Mesodermal cell (in vitro differentiated cells): ENCODE results near the gene XPNPEP3.

Experiments
- H3K27ac ChIP-seq: 2 replicates; pipeline ENCODE4 v1.7.0; 2013; ENCODE audit warnings: mild to moderate bottlenecking, low read depth, low read length, moderate library complexity; ENCODE audit not compliant: severe bottlenecking
- H3K36me3 ChIP-seq: 2 replicates; pipeline ENCODE4 v1.7.1; 2013; ENCODE audit warnings: mild to moderate bottlenecking, low read length, moderate library complexity; ENCODE audit not compliant: control insufficient read depth, insufficient read depth
- H3K4me1 ChIP-seq: one replicate; pipeline ENCODE4 v1.7.1; 2013; ENCODE audit warnings: mild to moderate bottlenecking, low read length; ENCODE audit not compliant: insufficient read depth, control insufficient read depth, poor library complexity, severe bottlenecking
- H3K4me3 ChIP-seq: 2 replicates; pipeline ENCODE4 v1.7.0; 2013; ENCODE audit warnings: low read length, control low read depth, mild to moderate bottlenecking; ENCODE audit not compliant: insufficient read depth, poor library complexity, severe bottlenecking; ENCODE audit errors: extremely low read depth
- H3K9me3 ChIP-seq: 2 replicates; pipeline ENCODE4 v1.7.1; 2013; ENCODE audit warnings: mild to moderate bottlenecking, low read length, moderate library complexity; ENCODE audit not compliant: control insufficient read depth
- WGBS, 2 experiments: methylation state at CpG; one replicate each; pipeline ENCODE4 v1.1.5; 2013; ENCODE audit warnings: missing lambda C conversion rate in 2 of 2; ENCODE audit not compliant: insufficient coverage in 2 of 2; 5-methylcytosine and 5-hydroxymethylcytosine counted together

Gene XPNPEP3

DNA sequence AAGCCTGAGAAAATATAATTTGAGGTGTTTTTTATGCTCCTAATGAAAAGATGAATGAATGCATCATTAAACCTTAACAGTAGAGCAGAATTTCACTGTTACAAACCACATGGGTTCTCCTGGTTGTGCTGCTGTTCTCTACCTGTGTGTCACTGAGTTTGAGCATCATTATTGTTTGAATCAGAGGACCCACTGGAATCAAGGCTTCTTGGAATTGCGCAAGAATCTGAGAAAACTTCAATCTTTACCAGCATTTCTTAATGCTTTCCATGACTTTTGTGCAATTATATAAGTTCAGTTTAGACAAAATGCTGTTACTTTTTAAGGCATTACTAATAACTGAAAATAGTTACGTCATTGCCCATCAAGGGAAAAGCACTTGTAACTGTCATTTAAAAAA, 75.4 kb downstream of the XPNPEP3 start:
- 80% methylated on average over 1 of the region's 2 CpGs; no CpG with 5 or more reads in 1 of the 2 experiments for WGBS, 2 experiments

DNA sequence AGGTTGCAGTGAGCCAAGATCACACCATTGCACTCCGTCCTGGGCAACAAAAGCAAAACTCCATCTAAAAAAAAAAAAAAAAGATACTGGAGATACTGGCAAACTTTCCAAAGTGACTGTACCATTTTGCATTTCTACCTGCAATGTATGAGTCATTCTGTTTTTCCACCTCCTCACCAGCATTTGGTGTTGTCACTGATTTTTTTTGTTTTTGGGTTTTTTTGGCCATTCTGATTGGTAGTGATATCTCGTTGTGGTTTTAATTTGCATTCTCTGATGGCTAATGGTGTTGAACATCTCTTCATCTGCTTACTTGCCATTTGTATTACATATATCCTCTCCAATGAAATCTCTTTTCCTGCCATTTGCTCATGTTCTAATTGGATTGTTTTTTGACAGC, 82.3 kb downstream of the XPNPEP3 start:
- H3K27ac ChIP-seq: no peak overlapping the region
- H3K9me3 ChIP-seq: no peaks in the 10 kb centered on the region
- no peak overlapping the region for H3K4me3 ChIP-seq
- no peaks in the 10 kb centered on the region for H3K4me1 ChIP-seq
- no peaks in the 10 kb centered on the region for H3K36me3 ChIP-seq
- WGBS, 2 experiments: 80 to 100% methylated on average over 1 of the region's 2 CpGs

More for the DNA sequence above, 75.4 kb downstream of the XPNPEP3 start:
- H3K36me3 ChIP-seq: peaks cover 26% of the 10 kb centered on the region
- no peak overlapping the region for H3K27ac ChIP-seq
- peaks cover 7% of the 10 kb centered on the region for H3K4me1 ChIP-seq
- no peak overlapping the region for H3K4me3 ChIP-seq
- no peaks in the 10 kb centered on the region for H3K9me3 ChIP-seq

DNA sequence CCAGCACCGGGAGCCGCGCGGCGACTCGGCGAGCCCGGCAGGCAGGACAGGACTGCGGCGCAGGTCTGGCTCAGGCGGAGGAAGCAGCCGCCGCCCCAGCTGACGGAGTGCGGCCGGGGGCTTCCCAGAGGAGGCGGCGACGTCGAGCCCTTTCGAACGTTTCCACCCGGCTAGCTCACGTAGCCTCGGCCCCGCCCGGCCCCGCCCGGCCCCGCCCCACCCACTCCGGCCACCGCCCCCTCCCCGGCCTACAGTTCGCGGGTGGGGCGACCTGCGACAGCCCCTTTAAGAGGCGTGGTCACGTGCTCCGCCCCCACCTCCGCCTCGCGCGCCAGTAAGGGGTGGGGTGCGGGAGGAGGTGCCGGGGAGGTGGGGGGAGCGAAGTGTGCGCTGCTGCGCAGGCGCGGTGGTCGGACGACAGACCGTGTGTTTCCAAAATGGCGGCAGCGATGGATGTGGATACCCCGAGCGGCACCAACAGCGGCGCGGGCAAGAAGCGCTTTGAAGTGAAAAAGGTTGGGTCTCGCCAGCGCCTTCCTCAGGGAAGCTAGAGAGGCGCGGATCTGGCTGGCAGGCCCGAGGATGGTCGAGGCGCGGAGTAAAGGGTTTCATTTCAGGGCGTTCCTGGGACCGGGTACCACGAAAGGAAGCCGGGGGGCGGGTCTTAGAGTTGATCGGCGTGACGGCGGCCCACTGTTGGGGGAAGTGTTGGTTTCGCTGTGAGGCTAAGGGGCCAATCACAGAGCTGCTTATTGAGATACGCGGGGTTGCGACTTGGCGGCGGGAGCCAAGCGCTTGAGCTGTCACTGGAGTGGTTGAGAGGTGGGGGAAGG, 94.2 kb downstream of the XPNPEP3 start, which contains the start of gene RBX1:
Gene RBX1 (plus strand): TSS at position 417 of the 833 bp plus-strand sequence. CDS start 21 bp downstream, at position 438.
- peaks cover 7% of the 10 kb centered on the region for H3K4me1 ChIP-seq
- no peaks in the 10 kb centered on the region for H3K9me3 ChIP-seq
- H3K27ac ChIP-seq: peak within 1 kb of the TSS; percentile 87
- H3K4me3 ChIP-seq: peak within 1 kb of the TSS; percentile 85
- 0% methylated on average over 48 to 60 of the region's 86 CpGs for WGBS, 2 experiments
- H3K36me3 ChIP-seq: peaks cover 26% of the 10 kb centered on the region

DNA sequence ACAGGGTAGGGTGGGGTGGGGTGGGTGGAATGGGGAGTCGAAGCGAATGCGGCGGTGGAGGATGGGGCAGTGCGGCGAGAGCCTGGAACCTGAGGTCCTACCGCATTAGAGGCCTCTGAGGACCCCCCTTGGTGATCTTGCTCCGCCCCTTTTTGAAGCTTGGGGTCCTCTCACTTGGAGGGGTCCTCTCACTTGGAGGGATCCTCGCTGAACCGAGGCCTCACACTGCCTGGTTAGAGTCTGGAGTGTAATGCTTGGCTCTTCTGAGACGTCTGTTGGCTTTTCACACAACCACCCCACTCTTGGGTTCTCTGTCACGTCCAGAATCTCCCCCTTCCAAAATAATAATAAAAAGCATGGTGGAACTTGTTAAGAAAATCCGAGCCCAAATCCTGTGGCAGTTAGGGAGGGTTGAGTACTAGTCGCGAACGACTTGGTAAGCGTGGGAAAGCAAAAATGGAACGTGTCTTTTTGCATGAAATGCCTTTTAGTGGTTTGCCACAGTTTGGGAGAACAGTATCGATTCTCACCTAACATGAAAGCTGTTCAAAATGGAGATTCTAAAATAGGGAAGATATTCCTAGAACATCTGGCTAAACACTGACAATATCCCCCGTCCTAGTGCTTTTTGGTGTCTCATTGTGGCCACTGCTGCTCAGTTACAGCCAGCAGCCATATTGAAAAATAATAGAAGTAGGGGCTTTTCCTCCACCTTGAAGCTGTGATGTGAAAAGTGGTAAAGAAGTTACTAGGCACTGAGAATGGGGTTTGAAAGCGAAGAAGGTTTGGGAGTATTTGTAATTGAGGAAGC, 95.1 kb downstream of the XPNPEP3 start:
- H3K4me3 ChIP-seq: peak overlapping the region; percentile 85
- 10 to 12% methylated on average over 12 to 17 of the region's 21 CpGs for WGBS, 2 experiments
- H3K4me1 ChIP-seq: peaks cover 7% of the 10 kb centered on the region

DNA sequence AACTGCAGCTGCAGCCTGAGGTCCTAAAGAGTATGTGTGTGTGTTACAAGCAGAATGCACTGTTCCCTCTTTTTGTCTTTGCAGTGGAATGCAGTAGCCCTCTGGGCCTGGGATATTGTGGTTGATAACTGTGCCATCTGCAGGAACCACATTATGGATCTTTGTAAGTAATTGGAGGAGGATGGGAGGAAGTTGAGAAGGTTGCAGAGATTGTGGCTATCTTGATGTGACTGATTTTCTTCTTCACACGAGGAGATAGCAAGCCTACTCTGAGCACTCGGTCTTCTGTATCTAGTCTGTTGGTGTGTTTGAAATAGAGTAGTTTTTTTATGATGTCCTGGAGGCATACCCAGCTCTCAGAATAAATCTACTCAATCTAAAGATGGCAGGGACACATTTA, 96.5 kb downstream of the XPNPEP3 start:
- WGBS, 2 experiments: 78 to 80% methylated on average over 1 of the region's 2 CpGs
- Histone ChIP-seq H3K4me3 (no peak overlapping the region), H3K4me1 (peaks cover 7% of the 10 kb centered on the region), H3K27ac (no peak overlapping the region), H3K36me3 (peaks cover 47% of the 10 kb centered on the region), H3K9me3 (no peaks in the 10 kb centered on the region)

More for the DNA sequence above, 95.1 kb downstream of the XPNPEP3 start:
- Histone ChIP-seq H3K27ac (peak overlapping the region; percentile 82), H3K36me3 (peaks cover 32% of the 10 kb centered on the region), H3K9me3 (no peaks in the 10 kb centered on the region)

DNA sequence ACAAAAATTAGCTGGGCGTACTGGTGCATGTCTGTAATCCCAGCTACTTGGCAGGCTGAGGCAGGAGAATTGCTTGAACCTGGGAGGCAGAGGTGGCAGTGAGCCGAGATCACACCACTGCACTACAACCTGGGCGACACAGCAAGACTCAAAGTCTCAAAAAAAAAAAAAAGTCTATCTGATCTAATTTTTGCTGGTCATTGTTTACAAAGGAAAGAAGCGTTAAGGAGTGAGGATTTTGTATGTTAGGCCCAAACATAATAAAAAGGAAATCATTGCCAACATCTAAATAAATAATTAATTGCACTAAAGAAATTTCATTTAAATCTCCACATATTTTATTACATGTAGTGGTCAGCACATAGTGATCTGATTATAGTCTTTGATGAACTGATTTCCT, 97.2 kb downstream of the XPNPEP3 start:
- 100% methylated on average over 1 of the region's 4 CpGs for WGBS, 2 experiments

DNA sequence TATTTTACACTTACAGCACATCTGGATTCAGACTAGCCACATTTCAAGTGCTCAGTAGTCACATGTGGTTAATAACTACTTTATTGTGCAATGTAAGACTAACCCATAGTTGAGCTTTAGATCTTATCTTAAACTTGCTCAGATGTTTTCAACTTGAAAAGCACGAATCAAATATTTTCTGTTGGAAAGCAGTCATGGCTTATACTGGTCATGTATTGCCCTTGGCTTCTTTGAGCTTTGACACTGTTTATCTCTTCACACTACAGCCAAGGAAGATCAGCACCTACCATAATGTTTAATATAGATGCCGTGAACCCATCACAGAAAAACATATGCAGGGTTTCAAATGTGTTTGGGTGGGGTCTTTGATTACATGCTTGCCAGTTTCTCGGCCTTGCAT, 98.6 kb downstream of the XPNPEP3 start:
- Histone ChIP-seq H3K9me3 (no peaks in the 10 kb centered on the region), H3K36me3 (peaks cover 68% of the 10 kb centered on the region), H3K4me1 (peaks cover 7% of the 10 kb centered on the region), H3K4me3 (no peak overlapping the region), H3K27ac (no peak overlapping the region)
- WGBS, 2 experiments: 100% methylated on average over 1 of the region's 3 CpGs; no CpG with 5 or more reads in 1 of the 2 experiments

More for the DNA sequence above, 97.2 kb downstream of the XPNPEP3 start:
- no peaks in the 10 kb centered on the region for H3K9me3 ChIP-seq
- H3K36me3 ChIP-seq: peaks cover 53% of the 10 kb centered on the region
- no peak overlapping the region for H3K4me3 ChIP-seq
- no peak overlapping the region for H3K27ac ChIP-seq
- H3K4me1 ChIP-seq: peaks cover 7% of the 10 kb centered on the region

DNA sequence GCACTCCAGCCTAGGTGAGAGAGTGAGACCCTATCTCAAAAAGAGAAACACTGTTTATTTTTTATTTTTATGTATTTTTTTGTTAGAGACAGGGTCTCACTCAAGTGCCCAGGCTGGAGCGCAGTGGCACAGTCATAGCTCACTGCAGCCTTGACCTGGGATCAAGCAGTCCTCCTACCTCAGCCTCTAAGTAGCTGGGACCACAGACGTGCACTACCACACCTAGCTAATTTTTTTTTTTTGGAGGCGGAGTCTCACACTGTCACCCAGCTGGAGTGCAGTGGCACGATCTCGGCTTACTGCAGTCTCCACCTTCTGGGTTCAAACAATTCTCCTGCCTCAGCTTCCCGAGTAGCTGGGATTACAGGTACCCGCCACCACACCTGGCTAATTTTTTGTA, 100.7 kb downstream of the XPNPEP3 start:
- H3K27ac ChIP-seq: no peak overlapping the region
- peaks cover 7% of the 10 kb centered on the region for H3K4me1 ChIP-seq
- WGBS, 2 experiments: 94 to 98% methylated on average over 6 to 7 of the region's 7 CpGs
- no peaks in the 10 kb centered on the region for H3K9me3 ChIP-seq
- H3K36me3 ChIP-seq: peaks cover 86% of the 10 kb centered on the region
- H3K4me3 ChIP-seq: no peak overlapping the region

DNA sequence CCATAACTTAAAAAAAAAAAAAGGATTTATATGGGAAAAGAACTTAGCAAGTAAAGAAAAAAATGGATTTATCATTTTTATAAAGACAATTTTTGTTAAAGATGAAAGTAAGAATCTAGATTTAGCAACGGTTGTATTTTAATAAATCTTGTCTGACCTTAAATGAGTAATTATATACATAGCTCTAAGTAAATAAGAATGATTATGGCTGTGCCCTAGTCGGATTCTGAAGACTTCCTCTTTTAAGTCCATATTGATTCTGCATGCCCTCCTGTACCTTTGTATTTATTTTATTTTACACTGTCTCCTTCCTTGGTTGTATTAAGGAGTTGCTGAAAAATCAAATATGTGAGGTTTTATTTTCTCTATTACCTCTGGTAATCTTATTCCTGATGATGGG, 101.4 kb downstream of the XPNPEP3 start:
- H3K9me3 ChIP-seq: no peaks in the 10 kb centered on the region
- H3K27ac ChIP-seq: no peak overlapping the region
- peaks cover 2% of the 10 kb centered on the region for H3K4me1 ChIP-seq
- no CpG with 5 or more reads among the region's 2 CpGs for WGBS, 2 experiments
- H3K4me3 ChIP-seq: no peak overlapping the region
- peaks cover 93% of the 10 kb centered on the region for H3K36me3 ChIP-seq

DNA sequence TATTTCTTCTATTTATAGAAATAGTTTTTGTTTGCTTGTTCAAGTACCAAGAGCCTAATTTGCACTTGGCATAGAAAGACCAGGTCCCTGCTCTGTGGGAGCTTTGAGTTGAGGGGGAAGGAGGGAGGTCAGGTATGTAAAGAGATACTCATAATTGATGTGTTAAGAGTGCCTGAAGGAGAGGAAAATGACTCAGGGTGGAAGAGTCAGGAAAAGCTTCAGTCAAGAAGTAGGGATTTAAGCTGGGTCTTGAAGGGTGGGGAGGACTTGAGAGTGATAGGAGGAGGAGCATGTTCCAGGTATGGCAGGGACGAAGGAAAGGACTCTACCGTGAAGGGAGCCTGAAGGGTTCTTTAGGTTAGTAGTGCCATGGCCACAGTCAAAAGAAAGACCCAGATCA, 103.2 kb downstream of the XPNPEP3 start:
- H3K36me3 ChIP-seq: peaks cover 95% of the 10 kb centered on the region

More for the DNA sequence above, 103.2 kb downstream of the XPNPEP3 start:
- H3K4me1 ChIP-seq: no peaks in the 10 kb centered on the region
- H3K4me3 ChIP-seq: no peak overlapping the region
- 88% methylated on average over 1 of the region's 2 CpGs; no CpG with 5 or more reads in 1 of the 2 experiments for WGBS, 2 experiments
- no peaks in the 10 kb centered on the region for H3K9me3 ChIP-seq
- H3K27ac ChIP-seq: no peak overlapping the region
